ENCODE measurements around the gene NFS1. TPM values are rescaled to one million over a fixed set of nuclear protein-coding genes. Genes with fewer than 3 reads are reported as not detected.
"Not testable (repeated sequence)": the region's sequence is repeated elsewhere in the genome, so short reads cannot be mapped to it uniquely, and the experiment has no call there.

NFS1 gene
- polyA plus RNA-seq, 1 donor = 12.6 TPM

- no peak for DNase-seq (ENCODE audit: low read depth)
These were observed 10.1 kb upstream of the NFS1 start for GRCh38 chr20:35709259-35709658.

DNA sequence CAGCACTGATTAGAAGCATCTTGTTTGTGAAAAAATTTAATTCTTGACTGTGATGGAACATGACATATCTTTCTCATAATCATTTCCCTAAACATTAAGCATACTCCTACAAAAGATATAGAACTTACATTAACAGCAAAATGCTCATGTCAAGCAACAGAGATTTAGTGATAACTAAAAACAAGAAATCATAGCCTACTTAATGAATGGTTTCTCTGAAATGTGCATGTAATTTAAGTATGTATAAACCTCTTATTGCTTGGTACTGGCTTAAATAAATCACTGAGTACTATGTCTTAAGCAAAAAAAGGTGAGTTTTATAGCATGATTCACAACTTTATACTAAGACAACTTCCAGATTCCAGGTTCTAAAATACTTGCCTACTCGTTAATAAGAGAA, 9.3 kb upstream of the NFS1 start:
- no peak for DNase-seq (ENCODE audit: low read depth)

DNA sequence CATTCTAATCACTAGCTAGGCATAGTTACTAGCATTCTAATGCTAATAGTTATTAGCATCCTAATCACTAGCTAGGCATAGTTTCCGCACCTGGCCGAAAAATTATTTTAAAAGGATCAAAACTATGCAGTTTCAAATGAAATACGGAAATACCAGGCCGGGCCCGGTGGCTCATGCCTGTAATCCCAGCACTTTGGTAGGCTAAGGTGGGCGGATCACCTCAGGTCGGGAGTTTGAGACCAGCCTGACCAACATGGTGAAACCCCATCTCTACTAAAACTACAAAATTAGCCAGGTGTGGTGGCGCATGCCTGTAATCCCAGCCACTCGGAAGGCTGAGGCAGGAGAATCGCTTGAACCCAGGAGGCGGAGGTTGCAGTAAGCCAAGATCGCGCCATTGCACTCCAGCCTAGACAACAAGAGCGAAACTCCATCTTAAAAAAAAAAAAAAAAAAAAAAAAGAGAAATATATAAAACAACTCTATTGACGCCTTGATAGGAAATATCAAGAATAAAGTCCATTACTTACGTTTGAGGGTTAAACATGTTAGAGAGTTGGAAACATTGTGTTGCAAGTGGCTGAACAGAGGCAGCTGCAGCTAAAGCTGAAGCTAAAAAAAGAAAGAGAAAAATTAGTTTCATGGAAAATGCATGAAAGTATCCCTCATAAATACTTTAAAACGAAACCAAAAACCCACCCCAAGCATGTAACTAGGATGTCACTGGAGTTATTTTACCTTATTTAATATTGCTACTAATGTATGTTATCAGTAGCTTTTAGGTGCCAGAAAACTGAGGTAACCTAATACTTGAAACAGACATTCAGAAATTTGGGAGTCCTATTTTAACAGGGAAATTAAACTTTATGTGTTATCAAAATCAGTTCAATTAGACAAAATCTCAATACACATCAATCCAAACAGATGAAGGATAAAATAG, 7.7 kb upstream of the NFS1 start:
- not testable (repeated sequence) for DNase-seq (ENCODE audit: low read depth)

DNA sequence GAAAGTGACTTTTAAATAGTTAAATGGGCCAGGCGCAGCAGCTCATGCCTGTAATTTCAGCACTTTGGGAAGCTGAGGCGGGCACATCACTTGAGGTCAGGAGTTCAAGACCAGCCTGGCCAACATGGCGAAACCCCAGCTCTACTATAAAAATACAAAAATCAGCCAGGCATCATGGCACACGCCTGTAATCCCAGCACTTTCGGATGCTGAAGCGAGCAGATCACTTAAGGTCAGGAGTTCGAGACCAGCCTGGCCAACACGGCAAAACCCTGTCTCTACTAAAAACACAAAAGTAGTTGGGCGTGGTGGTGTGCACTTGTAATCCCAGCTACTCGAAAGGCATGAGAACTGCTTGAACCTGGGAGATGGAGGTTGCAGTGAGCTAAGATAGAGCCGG, 6.7 kb upstream of the NFS1 start:
- DNase-seq (ENCODE audit: low read depth) = not testable (repeated sequence)

DNA sequence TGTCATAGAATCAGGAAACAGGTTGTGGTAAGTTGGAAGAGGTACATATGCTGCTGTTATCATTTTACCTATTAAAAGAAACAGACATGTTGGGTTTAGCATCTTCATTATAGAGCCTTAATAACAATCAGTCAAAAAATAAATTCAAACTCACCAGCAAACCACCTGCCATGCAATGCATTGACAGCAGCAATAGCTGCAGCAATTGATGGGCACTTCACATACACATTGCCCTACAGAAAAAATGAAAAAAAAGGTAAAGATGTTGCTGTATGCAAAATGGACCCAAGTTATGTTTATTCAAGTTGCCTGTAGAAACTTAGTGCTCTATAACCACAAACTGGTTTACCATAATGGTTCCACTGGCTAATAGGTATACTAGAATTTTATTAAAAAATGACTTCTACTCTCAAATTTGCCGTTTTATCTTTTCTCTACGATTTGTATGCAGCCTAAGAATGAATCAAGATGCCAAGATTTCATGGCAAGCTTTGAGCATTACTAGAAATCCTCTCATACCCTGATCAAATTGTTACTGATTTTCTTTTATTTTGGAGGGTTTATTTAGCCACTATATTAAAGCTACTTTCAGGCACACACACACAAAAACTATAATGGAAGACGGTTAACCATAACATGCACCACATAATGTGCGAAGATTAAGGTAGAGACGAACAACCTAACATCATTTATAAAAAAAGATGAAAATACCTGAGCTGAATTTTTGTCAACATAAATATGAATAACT, 5.5 kb upstream of the NFS1 start:
- no peak for DNase-seq (ENCODE audit: low read depth)

DNA sequence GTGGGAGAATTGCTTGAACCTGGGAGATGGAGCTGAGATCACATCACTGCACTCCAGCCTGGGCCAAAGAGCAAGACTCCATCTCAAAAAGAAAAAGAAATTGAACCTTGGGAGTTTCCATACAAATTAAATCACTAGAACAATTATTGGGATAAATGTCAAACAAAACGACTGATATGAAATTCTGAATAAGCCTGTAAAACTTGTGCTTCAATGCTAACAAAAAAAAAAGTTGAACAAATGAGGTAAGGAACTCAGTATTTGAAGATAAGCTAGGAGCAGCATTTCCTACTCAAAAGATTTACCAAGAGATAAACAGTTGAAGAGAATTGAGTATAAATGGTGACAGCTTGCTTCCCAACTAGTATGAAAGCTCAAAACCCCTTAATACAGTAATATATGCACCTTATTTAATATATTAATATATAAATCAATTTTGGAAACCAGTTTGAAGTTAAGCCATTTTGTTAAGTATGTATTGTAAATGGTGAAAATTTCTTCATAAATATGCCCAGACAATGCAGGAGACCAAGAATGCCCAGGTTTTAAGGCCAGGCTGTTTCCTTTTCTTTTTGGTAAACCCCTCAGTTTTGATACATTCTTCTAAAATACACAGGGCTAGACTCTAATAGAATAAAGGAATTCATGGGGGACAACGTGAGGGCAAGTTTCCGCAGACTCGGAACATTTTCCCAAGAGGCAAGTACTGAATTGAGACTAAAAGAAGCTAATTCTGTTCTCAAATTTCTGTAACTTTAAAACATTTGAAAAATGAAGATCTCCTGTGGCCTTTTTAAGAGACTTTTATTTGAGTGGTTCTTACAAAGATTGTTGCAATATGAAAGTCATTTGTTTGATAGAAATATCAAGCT, 3.9 kb upstream of the NFS1 start:
- DNase-seq (ENCODE audit: low read depth) = no peak

GRCh38 chr20:35702051-35702823, 3.1 kb upstream of the NFS1 start:
- no peak for DNase-seq (ENCODE audit: low read depth)

GRCh38 chr20:35700625-35701148, 1.5 kb upstream of the NFS1 start:
- DNase-seq (ENCODE audit: low read depth) = no peak

DNA sequence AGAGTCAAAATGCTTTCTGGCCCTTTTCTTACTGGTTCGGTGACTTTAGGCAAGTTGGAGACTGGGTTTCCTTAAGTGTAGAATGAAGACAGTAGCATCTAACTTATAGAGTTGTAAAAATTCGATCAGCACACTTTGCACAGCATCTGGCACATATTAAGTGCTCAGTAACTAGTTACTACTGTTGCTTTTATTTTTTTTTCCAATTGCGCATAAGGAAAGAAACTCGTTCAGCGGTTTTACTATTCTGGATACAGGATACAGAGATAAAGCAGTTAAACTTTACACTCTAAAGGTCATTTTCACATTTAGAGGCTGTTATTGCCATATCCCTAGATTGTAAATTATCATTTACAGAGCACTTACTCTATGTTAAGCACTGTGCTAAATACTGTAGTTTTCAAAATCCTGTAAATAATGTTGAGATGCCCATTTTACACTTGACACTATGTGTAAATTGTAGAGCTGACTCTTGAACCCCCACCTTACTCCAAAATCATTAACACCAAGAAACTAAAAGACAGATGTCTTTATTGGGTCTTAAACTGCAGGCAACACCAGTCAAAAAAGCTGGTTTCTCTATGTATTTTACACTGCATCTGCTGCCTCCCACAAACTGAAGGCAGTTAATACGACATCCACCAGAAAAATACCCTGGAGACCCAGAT, 939 bp upstream of the NFS1 start:
- no peak for DNase-seq (ENCODE audit: low read depth)

DNA sequence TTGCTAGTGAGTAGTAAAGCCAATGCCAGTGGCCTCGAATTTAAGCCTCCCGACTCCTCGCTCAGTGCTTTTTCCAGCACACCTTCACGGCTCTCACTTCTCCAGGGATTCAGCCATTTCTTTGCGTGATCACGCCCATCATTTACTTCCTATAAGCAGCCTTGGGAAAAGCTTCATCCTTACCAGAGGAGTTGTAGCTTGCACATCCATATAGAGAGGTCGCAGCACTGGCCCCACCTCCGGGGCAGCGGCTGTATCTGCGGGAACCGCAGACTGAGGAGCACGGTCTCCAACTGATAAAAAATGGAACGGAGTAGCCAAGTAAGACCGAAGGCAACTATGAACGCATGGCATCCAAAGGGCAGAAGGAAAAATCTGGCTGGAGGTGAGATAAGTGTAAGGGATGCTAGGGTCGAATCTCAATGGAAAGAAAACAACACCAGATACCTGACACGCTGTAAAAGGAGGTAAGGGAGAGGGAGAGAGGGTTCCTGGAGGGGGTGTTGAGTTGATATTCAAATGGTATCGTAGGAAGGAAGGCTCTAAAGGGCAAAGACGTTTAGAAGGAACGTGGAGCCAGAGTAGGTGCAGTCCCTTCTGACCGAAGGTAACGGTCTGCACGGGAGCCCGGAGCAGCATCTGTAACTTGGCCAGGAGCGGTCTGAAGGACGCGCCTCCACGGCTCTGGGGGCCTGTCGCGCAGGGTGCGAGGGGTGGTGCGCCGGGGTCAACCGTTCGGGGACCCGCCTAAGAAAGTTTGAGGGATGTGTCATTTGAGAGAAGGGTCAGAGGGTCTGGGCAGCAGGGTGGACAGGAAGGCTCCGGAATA, 640 bp downstream of the NFS1 start:
- no peak for DNase-seq (ENCODE audit: low read depth)

GRCh38 chr20:35697696-35698297, 1.4 kb downstream of the NFS1 start:
- DNase-seq (ENCODE audit: low read depth) = no peak

- DNase-seq (ENCODE audit: low read depth) = no peak
These were observed 3.2 kb downstream of the NFS1 start for GRCh38 chr20:35695978-35696377.

DNA sequence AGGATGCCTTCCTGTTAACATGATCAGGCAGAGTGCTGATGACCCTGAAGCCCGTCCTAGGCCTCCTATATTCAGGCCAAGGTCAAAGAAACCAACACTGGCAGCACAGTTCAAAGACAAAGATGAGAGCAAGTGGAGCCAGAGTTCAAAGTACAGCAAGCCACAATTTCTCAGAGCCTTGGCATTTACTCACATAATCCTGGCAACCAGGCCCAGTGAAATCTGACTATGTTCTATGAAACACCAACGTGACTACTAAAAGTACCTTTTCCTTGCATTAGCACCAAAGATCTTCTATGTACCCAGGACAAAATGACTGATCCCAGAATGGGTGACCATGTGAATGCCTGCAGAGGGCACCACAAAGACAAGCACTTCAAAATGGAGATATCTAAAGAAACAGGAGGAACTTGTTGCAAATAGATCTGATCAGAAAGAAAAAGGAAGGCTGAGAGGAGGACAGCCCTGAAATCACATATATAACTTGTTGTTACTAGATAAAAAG, 3.9 kb downstream of the NFS1 start:
- DNase-seq (ENCODE audit: low read depth) = no peak

- no peak for DNase-seq (ENCODE audit: low read depth)
These were observed 8.9 kb downstream of the NFS1 start for GRCh38 chr20:35690265-35690664.

- DNase-seq (ENCODE audit: low read depth) = not testable (repeated sequence)
These were observed 12.3 kb downstream of the NFS1 start for GRCh38 chr20:35686872-35687271.

DNA sequence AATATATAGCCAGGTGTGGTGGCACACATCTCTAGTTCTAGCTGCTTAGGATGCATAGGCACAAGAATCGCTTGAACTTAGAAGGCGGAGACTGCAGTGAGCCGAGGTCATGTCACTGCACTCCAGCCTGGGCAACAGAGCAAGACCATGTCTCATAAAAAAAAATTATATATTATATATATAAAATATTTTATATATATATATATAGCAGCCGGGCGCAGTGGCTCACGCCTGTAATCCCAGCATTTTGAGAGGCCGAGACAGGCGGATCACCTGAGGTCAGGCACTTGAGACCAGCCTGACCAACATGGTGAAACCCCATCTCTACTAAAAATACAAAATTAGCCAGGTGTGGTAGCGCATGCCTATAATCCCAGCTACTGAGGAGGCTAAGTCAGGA, 13.8 kb downstream of the NFS1 start:
- DNase-seq (ENCODE audit: low read depth) = not testable (repeated sequence)

DNA sequence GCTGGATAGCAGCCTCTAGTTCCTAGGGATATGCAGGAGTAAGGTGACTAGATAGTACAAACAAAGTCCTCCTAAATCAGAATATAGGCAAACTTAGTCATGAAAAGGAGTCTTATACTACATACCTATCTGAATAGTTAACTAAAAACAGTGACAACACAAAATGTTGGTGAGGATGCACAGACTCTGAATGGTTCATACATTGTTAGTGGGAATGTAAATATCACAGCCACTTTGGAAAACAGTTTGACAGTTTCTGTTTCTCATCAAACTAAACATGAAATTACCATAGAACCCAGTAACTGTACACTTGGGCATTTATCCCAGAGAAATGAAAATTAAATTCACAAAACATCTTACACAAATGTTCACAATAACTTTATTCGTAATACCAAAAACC, 17.2 kb downstream of the NFS1 start:
- no peak for DNase-seq (ENCODE audit: low read depth)

- no peak for DNase-seq (ENCODE audit: low read depth)
These were observed 18.5 kb downstream of the NFS1 start for GRCh38 chr20:35680452-35681183.

Data from forelimb muscle (tissue), 1 donor.